Adrenal gland (tissue), 12 donors: ENCODE data around the gene GSE1. TPM values are rescaled to one million over a fixed set of nuclear protein-coding genes. Genes with fewer than 3 reads are reported as not detected.
A peak's percentile ranks its signal among the peaks of the same experiment; 100 is the strongest.

ENCODE experiments used
- DNase-seq, 7 donors: peaks; one replicate each; pipeline ENCODE4 v3.0.0-alpha.2; 2019 to 2020
- H3K27ac ChIP-seq, 5 donors: fragments of 200-600 bp; sonication (generic) in 4 of 5; 1 replicate in 3 of 5; 2 replicates in 2 of 5; pipeline versions ENCODE4 v1.5.1 to v1.8.0; 2016 to 2020; ENCODE audit warnings: mild to moderate bottlenecking in 1 of 5
- H3K27me3 ChIP-seq: fragments of 200-600 bp; 2 replicates; pipeline ENCODE4 v1.8.0; 2021
- H3K36me3 ChIP-seq, 2 donors: fragments of 200-600 bp; replicated peaks in 1 of 2; 1 replicate in 1 of 2; 2 replicates in 1 of 2; pipeline versions ENCODE4 v1.5.1 to v1.8.0; 2018 to 2022
- H3K4me1 ChIP-seq, 2 donors: fragments of 200-600 bp; replicated peaks in 1 of 2; 1 replicate in 1 of 2; 2 replicates in 1 of 2; pipeline versions ENCODE4 v1.5.1 to v1.8.0; 2018 to 2021
- H3K4me3 ChIP-seq, 4 donors: fragments of 200-600 bp; sonication (generic) in 3 of 4; one replicate each; pipeline ENCODE4 v1.5.1; 2016 to 2018
- H3K9me3 ChIP-seq, 3 donors: fragments of 200-600 bp; sonication (generic) in 1 of 3; replicated peaks in 1 of 3; 1 replicate in 2 of 3; 2 replicates in 1 of 3; pipeline versions ENCODE4 v1.5.1 to v1.8.0; 2016 to 2021
- CTCF ChIP-seq, 6 experiments: fragments of 450-650 bp in 4 of 6; fragments of 200-600 bp in 2 of 6; sonication (generic) in 1 of 6; IDR thresholded peaks; 1 replicate in 5 of 6; 2 replicates in 1 of 6; pipeline versions ENCODE4 v1.5.1 to v1.8.0; 2016 to 2021; ENCODE audit warnings: antibody characterized with exemption in 6 of 6, mild to moderate bottlenecking in 2 of 6, moderate library complexity in 1 of 6
- POLR2A ChIP-seq, 2 donors: fragments of 450-650 bp; IDR thresholded peaks; one replicate each; pipeline ENCODE4 v1.6.1; 2017; ENCODE audit warnings: antibody characterized with exemption in 2 of 2, mild to moderate bottlenecking in 2 of 2, moderate library complexity in 1 of 2
- whole genome bisulfite sequencing, 4 donors: extraction: QIAGEN DNeasy Blood & Tissue Kit in 2 of 4; methylation state at CpG; one replicate each; pipeline versions ENCODE4 v1.1.5 to v1.1.7; 2013 to 2017; 5-methylcytosine and 5-hydroxymethylcytosine counted together
- intact Hi-C, 2 donors: fragments of 100-400 bp; cut with DNase I; formaldehyde crosslinking; loops; one replicate each; pipeline versions ENCODE4 v1.14.1 to v1.15.0; 2022 to 2023
- polyA plus RNA-seq, 3 donors: library from polyadenylated mRNA; stranded (reverse); fragments of 200-250 nt in 2 of 3; fragments of 350-450 nt in 1 of 3; fragmentation: Illumina TruSeq in 1 of 3; extraction: RNeasy Lipid Tissue Mini Kit (QIAGEN cat#74804) in 1 of 3; gene quantifications; one replicate each; pipeline ENCODE4 v1.2.3, GENCODE V29; 2013 to 2014
- total RNA-seq, 9 donors: library from RNA; depleted of rRNA in 4 of 9; stranded (reverse); fragments of >200 nt in 4 of 9; fragments of 120-200 nt in 1 of 9; fragmentation: NEBNext Ultra II Directional in 1 of 9; extraction: Animal tissue kit (Norgen Biotek cat#: 25700) in 1 of 9; gene quantifications; one replicate each; pipeline versions ENCODE4 v1.1.0 to v1.2.4, GENCODE V29; 2013 to 2023
- donor health status: healthy with polysubstance abuse.
- donor health status: Bipolar disorder and iron deficiency.
- donor health status: DM: yes; HTN: yes; CAD: no.
- donor health status: DM: no; HTN: no; CAD: no.
- donor health status: DM: no; HTN: no; CAD: no.
- donor health status: DM: yes; HTN: yes; CAD: no.

Gene GSE1
- total and polyA plus RNA-seq, 12 donors, result 7.8 to 99.9 (median 64.8) TPM

- DNase-seq, result peak in 5 of 7 donors; percentile 68 to 84 (median 72)
- TF ChIP-seq CTCF (IDR thresholded peaks at IDR 0.05) (no peak), POLR2A (IDR thresholded peaks at IDR 0.05) (no peak)
- intact Hi-C loops, result no loop called here
- Histone ChIP-seq H3K27ac (peak overlapping the region in 3 of 5 donors; percentile 21 to 74 (median 32)), H3K9me3 (no peaks in the 10 kb centered on the region), H3K27me3 (no peaks in the 10 kb centered on the region), H3K4me3 (no peak overlapping the region), H3K36me3 (no peaks in the 10 kb centered on the region), H3K4me1 (peaks cover 12 to 52% of the 10 kb centered on the region in 2 donors)
- WGBS, 4 donors, result 60 to 100% (median 79%) methylated on average over 2 to 10 of the region's 10 CpGs
These were observed 16.2 kb downstream of the GSE1 start for GRCh38 chr16:85629326-85629725.

GRCh38 chr16:85629853-85630252, 16.7 kb downstream of the GSE1 start:
- Histone ChIP-seq H3K4me1 (peaks cover 12 to 57% of the 10 kb centered on the region in 2 donors), H3K4me3 (no peak overlapping the region)
- TF ChIP-seq CTCF (IDR thresholded peaks at IDR 0.05), result no peak
- TF ChIP-seq POLR2A (IDR thresholded peaks at IDR 0.05), result no peak

GRCh38 chr16:85631230-85631629, 18.1 kb downstream of the GSE1 start:
- H3K27me3 ChIP-seq, result no peaks in the 10 kb centered on the region
- H3K9me3 ChIP-seq, result no peaks in the 10 kb centered on the region
- no peak for DNase-seq
- H3K4me3 ChIP-seq, result no peak overlapping the region
- H3K4me1 ChIP-seq, result peaks cover 18 to 60% of the 10 kb centered on the region in 2 donors
- TF ChIP-seq POLR2A (IDR thresholded peaks at IDR 0.05), result no peak
- no peak for TF ChIP-seq CTCF (IDR thresholded peaks at IDR 0.05)
- H3K27ac ChIP-seq, result peak overlapping the region in 1 of 5 donors; percentile 27
- 84 to 97% (median 95%) methylated on average over 5 to 11 of the region's 11 CpGs for WGBS, 4 donors
- intact Hi-C loops, result no loop called here
- H3K36me3 ChIP-seq, result no peaks in the 10 kb centered on the region

More at GRCh38 chr16:85629853-85630252, 16.7 kb downstream of the GSE1 start:
- DNase-seq, result no peak
- no peaks in the 10 kb centered on the region for H3K9me3 ChIP-seq
- 96 to 98% (median 96%) methylated on average over 5 of the region's 5 CpGs for WGBS, 4 donors
- H3K36me3 ChIP-seq, result no peaks in the 10 kb centered on the region
- H3K27ac ChIP-seq, result peak overlapping the region in 2 of 5 donors; percentile 21 to 74
- no peaks in the 10 kb centered on the region for H3K27me3 ChIP-seq
- intact Hi-C loops, result no loop called here

GRCh38 chr16:85631802-85632393, 18.8 kb downstream of the GSE1 start:
- intact Hi-C loops, result no loop called here
- Histone ChIP-seq H3K4me1 (peaks cover 13 to 57% of the 10 kb centered on the region in 2 donors), H3K9me3 (no peaks in the 10 kb centered on the region), H3K4me3 (no peak overlapping the region), H3K27ac (peak overlapping the region in 1 of 5 donors; percentile 27), H3K36me3 (no peaks in the 10 kb centered on the region), H3K27me3 (no peaks in the 10 kb centered on the region)
- WGBS, 4 donors, result 65 to 81% (median 76%) methylated on average over 17 to 27 of the region's 27 CpGs
- TF ChIP-seq CTCF (IDR thresholded peaks at IDR 0.05) (no peak), POLR2A (IDR thresholded peaks at IDR 0.05) (no peak)
- DNase-seq, result peak in 1 of 7 donors; percentile 40
